ENCODE results near the gene PCNX3.

DNA sequence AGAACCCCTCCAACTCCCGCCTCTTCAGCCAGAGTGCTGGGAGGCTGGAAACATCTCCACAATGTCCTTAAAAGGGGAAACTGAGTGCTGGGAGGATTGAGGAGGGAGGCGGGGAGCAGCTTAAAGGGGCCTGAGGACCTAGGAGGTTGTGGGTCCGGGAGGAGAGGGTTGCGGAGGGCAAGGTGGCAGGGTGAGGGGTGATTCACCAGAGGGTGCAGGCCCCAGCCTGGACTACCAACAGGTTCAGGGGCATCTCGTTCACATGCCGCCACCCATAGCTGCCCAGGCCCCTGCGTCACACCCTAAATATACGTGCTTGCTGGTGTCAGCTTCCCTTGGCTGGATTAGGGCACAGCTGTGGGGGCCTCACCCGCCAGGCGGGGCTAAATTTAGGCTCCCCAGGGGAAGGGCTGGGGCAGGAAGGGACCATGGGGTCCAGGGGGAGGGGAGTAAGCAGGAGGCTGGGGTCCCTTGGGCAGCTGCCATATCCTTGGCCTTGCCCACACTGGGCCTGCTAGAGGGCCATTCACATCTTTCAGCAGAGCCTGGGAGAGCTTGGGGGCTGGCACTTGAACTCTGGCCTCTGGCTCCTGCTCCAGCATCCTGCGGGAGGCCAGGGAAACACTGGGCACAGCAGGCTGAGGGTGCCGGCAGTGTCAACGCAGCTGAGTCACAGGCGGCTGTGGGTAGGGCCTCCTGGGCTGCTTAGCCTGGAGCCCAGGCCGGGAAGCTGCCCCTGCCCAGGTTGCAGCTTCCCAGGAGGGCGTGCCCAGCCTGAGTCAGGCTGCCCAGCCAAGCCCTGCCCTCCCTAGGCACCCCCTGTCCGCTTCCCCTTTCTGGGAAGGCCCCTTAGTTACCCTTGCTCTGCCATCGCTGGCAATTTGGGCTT is 38.5 kb upstream of the PCNX3 start:
- TF ChIP-seq CTCF (IDR thresholded peaks at IDR 0.05) = peak in 1 of 6 experiments; percentile 23
- TF ChIP-seq POLR2A (IDR thresholded peaks at IDR 0.05) = peak in 2 of 4 donors; percentile 34 to 50
